Activated T-cell treated with anti-CD3 and anti-CD28 coated beads for 48 hours (primary cell): Measurements from ENCODE around the gene HOXD13.
A peak's percentile ranks its signal among the peaks of the same experiment; 100 is the strongest.

Experiments used
- DNase-seq: peaks from one replicate; pipeline ENCODE4 v3.0.0-alpha.2; 2020; ENCODE audit warnings: low read depth

The HOXD13 gene

DNA sequence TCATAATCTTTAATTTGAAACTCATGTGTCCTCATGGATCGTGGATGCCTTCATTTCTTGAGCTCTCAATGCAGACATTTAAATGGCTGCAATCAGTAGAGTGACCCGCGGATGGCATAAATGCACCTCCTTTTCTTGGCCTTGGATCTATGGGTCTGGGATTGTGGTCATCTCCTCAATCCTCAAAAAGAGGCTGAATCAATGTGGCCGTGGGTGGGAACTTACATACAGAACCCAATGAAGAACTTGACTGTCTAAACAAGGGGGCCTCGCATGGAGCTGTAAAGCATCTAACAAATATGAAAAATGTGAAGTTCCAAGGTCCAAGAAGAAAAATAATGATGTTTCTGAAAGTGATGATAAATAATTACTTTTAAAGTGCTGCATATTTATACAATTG lies 2.9 kb downstream of the HOXD13 start:
- DNase-seq, result no peak

DNA sequence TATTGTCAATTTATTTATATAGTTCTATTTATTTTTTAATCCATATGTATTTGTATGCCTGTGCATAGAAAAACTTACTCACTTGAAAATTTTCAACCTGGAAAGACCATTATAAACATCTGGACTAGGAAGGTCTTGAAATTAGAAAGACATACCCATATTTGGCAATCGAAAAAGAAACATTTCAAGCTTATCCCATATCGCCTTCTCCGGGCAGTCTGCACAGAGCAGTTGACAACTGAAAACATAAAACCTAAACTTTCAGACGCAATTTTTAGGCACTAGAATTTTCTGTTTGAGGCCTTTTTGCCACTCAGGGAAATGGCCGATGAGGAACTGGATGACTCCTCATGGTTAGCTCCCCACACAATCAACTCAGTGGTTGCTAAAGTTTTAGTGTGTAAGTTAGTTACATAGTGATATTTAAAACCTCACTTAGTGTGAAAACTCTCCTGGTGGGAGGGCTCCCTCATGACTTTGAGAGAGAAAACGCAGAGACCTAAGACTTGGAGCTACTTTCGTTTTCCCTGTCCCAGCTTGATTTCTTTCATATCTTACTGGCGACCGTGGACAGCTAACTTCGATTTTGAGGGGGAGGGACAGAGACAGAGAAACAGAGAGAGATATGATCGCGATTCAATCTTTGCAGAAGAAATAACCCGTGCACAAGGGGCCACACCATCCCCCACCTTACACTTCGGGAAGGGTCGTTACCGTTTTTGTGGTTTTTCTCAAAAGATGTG lies 3.9 kb downstream of the HOXD13 start:
- DNase-seq, result no peak

DNA sequence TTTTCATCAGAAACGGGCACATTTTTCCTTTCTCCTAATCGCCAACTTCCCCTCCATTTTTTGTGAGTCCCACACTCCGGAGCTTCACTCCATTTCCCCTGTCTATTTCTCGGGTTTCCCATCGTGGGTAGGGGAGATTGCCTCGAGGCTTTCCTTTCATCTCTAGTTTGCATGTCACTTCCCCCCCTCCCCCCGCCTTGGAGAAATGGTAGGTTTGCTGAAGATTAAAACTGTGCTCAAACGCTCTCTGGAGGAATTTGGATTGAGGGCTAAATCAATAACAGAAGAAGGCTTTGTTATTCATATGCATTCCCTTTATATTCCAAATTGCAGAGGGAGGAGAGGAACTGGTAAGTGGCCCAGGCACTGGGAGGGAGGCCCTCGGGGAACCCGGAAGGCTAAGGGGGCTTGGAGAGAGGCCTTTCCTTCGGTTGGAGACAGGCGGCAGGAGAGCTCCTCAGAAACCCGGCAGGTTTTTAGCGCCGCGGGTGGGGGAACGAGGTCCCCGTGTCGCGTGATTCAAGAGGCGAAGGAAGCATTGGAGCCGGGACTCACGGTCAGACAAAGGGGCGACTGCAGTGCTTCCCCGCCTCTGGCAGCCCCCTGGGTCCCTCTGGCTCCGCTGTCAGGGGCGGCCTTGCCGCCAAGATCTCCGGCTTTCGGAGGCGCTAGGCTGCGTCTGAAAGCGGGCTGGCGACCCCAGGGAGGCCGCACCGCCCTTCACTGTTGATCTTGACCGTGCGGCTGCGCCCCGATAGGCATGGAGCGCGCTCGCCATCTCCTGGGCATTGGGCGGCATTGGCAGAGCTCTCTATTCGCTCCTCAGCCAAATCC lies 4.7 kb downstream of the HOXD13 start:
- DNase-seq, result peak; percentile 48

DNA sequence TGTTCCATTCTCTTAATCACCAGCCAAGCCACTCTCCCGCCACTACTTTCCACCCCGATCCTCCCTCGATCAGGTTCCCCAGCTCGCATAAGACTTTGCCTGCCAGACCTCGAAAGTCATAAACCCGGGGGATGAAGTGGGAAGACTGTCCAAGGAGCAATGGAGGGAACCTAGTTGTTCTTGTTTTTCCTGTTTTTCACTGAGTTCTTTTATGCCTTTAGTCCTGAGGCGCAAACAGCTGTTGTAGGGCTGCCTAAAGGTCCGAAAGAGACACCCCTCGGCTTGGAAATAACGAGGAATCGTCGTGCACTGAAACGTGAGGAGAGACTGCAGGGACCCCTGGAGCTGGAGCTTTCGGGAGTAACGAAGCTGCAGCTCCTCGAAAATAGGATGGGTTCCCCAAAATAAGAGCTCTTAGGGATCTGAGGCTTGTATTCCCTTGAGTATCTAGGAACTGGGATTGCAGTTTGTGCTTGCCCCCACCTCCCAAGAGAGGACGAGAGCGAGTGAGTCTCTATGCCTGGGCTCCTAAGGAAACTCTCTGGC lies 5.4 kb downstream of the HOXD13 start:
- DNase-seq, result no peak

DNA sequence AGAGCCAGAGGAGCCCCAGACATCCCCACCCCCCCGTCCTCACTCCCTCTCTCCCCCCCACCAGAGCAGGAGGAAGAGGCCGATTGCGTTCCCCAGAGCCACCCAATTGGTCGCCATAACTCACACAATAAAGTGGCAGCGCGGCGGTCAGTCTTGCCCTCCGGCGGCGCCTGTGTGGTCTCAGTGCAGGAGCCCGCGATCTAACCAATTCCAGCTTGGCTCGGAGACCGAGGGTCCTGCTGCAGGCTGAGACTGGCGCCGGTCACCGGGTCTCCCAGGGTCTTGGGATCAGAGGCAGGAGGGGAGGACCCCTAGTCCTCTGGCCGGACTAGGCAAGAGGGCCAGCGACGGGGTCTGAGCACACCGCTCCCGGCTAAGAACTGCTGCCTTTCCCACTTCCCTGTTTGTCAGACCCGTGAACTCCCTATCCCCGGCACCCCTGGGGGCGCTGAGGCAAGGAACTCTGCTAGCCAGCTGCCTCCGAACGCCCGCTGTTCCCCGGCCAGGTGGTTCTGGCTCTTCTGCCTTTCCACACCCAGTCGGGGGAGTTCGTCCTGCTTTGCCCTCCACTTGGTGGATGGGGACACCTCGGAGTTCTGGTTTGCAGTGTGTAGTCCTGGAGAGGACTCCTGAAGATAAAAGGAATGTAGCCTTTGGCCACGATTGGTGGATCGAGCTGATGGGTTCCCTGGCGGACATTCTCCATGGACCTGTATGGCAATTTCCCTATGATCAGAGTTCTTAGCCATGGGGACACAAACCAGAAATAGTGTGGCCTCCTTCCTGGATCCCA lies 6.0 kb downstream of the HOXD13 start:
- DNase-seq, result no peak

DNA sequence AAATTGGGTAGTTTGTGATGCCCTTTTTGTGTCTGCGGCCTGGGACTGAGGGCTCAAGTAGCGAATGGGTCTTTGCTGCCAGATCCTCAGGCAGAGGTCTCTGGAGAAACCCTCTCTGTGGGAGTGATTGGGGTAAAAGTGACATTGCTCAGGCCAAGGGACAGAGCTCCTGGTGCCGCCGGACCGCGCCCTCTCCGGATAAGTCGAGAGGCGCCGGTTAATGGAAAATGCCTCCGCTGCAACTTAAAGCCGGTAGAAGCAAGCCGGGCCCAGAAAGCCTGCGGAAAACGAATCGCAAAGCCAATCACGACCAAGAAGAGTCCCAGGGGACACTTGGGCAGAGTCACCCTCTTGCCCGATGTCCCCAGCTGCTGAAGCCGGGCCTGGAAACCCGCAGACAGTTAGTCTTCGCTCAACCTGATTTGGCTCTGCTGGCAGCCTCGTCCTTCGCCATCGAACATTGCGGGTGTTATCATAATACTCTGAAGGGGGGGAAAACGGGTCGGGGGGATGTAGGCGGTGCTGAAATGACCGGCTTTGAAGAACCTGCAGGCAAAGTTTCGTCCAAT lies 6.7 kb downstream of the HOXD13 start:
- no peak for DNase-seq

DNA sequence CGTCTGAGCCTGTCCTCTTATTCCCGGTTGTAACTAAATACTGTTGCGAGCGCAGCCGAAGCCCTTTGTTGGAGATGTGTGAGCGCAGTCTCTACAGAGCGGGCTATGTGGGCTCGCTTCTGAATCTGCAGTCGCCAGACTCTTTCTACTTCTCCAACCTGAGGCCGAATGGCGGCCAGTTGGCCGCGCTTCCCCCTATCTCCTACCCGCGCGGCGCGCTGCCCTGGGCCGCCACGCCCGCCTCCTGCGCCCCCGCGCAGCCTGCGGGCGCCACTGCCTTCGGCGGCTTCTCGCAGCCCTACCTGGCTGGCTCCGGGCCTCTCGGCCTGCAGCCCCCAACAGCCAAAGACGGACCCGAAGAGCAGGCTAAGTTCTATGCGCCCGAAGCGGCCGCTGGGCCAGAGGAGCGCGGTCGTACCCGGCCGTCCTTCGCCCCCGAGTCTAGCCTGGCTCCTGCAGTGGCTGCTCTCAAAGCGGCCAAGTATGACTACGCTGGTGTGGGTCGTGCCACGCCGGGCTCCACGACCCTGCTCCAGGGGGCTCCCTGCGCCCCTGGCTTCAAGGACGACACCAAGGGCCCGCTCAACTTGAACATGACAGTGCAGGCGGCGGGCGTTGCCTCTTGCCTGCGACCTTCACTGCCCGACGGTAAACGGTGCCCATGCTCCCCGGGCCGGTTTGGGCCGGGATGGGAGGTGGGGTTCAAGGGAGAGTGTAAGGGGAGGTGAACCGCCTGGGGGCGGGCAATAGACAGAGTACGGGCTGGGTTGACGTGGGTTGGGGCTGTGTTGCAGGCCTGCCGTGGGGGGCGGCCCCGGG lies 7.4 kb downstream of the HOXD13 start, which contains the start of gene HOXD12:
Gene HOXD12 (plus strand): TSS at position 68 of the 819 bp plus-strand sequence. CDS start 7 bp downstream, at position 75.
- no peak for DNase-seq

DNA sequence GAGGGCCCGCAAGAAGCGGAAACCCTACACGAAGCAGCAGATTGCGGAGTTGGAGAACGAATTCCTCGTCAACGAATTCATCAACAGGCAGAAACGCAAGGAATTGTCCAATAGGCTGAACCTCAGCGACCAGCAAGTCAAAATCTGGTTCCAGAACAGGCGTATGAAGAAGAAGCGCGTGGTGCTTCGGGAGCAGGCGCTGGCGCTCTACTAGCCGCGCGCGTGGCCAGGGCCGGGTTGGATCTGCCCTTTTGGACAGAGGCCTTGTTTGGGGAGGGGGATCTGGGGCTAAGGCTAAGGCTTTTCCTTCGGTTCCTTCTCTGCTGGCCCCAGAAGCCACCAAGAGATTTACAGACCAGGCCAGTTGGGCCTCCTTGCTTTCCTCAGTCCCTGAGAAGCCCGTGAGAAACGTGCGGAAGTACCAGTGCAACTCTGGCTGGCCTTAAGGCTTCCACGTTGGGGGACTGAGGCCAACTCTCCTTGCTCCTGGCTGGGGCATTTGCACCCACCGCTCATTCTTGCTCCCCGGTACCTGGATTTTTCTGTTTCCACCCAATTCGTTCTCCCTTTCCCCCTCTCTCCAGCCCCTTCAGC lies 8.1 kb downstream of the HOXD13 start:
- no peak for DNase-seq

DNA sequence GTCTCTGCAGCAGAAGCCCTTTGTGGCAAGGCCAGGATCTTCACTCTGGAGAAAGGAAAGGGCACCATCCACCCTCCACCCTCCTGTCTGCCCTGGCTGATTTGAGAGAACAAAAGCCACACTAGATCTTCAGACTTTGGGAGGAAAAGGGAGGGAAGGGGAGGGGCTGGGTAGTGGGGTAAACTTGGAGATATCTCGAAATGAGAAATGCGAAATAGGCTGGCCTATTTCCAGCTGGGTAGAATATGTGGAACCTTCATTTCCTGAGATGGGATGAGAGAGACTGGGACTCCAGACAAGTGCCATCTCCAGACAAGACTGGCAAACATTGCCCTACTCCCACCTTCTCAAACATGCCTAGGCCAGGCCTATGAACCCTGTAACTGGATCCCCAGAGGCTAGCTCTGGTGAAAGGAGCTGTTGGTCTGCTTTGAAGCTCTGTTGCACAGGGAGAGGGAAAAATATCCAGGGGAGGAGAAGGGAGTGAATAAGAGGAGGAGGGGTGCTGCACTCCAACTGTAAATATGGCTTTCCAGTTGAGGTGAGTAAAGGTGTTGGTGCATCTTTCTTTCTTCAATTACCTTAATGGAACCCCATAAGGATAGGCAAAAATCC lies 8.8 kb downstream of the HOXD13 start:
- no peak for DNase-seq

DNA sequence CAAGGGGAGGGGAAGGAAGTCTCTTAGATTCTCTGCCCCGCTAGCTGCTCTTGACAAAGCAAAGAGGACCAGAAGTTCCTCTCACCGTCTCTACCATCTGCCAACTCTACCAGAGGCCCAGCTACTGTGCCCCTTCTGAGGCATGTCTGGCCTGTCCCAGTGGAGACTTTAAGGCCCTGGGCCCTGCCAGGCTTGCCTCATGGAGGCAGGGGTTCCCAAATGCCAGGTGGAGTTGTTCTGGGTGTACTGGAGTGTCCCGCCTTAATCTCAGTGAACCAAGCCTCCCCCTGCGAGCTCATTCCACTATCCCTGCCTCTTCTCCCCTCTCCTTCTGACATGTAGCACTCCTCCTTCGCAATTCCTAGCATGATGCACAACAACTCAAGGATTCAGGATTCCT lies 9.3 kb downstream of the HOXD13 start:
- no peak for DNase-seq

DNA sequence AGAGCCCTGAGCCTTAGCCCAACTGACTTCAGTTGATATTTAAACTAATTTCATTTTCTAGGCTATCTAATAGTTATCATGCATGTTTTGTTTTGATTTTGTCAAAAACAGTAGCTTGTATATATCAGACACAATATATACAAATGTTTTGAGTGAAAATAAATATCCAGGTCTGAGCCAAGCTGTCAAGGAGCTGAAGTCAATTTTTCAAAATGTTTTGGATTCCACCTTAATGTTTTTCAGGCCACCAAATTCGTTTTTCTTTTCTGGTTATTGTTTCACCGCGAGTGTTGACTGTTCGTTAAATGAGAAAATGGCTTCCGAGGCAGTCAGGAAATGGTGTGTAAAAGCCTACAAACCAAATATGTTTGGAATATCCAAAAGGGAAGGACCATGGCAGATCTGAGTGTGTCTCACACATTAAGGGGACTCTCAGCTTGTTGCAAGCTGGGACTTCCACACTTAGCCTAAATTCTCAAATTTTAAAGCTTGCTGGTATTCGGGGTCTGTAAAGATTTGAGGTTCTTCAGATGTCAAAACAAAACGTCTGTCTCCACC lies 9.9 kb downstream of the HOXD13 start:
- DNase-seq, result no peak

DNA sequence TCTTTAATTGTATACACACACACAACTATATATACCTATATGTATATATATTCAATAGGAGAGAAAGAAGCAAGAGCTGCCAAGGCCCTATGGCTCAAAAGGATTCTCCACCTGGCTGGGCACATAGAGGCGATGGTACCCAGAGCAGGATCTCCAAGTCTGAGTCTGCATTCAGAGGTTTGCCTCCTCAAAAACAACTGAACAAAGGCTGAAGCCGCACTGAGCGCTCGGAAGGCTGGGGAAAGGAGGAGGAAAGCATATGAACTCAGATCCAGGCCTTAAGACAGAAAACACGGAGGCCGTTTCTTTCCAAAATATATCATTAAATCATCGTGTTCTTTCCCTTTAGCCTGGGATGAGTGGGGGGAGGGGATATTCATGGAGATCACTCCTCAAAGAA lies 10.7 kb downstream of the HOXD13 start:
- no peak for DNase-seq

DNA sequence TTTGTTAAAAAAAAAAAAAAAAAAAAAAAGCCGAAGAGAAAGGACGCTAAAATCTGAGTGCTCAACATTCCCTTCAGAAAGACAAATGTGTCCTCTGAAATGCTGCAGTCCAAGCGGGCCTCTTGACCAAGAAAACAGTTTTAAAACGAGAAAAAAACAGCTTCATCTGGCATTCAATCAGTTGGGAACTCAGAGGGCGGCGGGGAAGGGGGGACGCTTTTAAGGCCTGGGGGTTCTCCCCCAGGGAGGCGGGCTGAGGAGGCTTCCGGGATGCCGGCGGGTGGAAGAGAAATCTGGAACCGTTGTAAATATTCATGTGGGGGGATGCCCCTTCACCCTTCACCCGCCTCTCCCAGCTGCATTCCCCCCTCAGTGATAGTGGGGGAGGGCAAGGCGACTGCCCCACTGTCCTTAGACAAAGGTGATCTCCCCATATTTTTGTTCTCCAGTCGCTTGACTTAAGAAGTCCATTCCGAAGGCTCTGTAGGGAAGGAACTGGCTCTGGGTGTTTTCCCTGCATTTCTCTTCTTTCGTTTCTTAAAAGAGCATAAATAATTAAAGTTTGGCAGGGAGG lies 11.3 kb downstream of the HOXD13 start:
- no peak for DNase-seq

DNA sequence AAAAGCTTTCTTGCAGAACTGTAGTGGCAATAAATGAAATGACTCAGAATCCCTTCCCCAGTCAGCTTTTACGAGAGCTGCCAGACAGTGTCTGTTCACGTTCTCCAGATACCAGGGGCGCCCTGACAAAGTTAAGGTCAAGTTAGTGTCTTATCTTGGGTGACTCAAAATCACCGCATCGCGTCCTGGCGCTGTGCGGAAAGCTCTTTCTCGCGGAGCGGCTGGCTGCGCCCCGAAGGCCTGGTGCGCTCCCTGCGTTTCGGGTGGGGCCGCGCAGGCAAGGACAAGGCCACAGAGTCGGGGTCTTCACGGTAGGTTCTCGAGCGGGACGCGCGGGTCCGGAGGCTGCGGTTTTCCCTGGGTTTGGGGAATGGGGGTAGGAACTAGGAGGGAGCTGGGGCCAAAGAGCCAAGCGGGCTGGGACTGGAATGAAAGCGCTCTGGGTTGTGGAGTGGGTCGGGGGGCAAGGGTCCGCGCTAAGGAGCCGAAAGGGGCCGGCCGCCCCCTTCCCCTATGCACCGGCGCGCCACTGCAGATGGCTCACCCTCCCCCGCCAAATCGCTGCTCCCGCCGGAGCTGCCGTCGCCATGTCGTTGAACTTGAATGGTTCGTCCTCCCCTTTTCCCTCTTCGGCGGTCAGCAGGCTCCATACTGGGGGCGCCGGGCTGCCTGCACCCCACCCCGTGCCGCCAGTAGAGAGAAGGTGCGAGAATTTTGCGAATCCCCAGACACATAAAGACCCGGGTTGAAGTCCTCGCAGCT lies 12.0 kb downstream of the HOXD13 start:
- DNase-seq, result no peak

DNA sequence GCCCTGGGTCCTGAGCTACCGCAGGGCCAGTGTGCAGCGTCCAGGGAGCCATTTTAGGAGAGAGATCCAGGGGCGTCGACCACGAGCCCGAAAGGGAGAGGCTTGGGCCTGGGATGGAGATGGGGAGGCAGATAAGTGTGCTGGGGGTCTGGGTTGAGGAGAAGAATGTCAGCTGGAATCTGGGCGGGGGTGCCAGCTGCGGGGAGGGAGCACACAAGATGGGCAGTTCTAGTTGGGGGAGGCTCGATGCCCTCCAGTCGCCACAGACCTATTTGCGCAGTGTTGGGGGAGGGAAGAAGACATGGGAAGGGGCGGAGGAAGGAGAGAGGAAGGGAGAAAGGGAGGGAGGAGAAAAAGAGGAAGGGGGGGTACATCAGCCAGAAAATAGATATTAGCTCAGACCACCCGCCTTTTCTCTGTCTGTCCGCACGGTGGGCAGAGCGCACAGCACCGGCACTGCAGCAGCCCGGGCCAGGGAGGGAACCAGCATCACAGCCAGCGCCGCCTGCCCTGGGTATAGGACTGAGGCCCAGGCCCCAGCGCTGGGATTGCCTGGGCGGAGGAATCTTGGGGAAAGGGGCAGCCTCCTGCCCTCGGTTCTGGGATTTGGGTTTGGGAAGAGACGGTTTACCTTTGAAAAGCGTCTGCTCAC lies 12.7 kb downstream of the HOXD13 start:
- no peak for DNase-seq

DNA sequence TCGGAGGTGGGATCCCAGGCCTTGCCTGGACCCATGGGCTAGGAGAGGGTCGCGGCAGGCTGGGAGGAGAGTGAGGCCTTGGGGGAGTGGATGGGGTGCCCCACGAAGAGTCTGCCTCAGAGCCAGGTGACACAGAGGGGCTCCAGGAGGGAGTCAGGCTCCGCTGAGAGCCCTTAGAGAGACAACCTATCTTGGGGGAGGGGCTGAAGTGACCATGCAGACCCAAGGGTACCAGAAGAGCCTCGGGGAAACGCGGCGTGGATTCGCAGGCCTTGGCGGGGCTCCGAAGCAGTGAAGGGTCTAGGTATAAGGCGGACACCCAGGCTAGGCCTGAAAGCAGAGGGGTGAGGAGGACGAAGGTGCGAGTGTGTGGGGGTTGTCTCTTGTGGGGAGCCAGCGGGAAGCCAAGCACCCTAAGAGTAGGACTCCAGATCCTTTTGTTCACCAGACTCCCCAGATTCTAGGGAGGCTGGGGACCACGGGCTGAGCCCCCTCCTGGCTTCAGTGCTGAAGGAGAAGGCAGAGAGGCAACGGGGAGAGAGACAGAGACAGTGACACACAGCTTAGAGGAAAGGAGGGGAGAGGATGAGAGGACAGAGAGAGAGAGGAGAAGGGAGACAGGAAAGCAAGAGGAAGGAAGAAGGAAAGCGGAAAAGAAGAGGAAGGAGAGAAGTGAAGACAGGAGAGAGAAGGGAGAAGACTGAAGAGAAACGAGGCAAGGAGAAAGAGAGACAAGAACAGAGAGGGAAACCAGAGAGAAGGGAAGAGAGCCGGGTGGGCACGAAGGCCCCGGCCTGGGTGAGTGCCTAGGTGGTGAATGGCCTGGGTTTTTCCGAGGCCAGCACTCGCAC lies 13.4 kb downstream of the HOXD13 start:
- DNase-seq, result no peak
